ENCODE measurements around the gene KRTAP21-3.
"Not testable (repeated sequence)": the region's sequence is repeated elsewhere in the genome, so short reads cannot be mapped to it uniquely, and the experiment has no call there.

Gene KRTAP21-3

GRCh38 chr21:30718239-30718909 lies at the start of gene KRTAP21-3:
Gene KRTAP21-3, minus strand, starts transcription at chr21:30718777. Its CDS starts 18 bp downstream, at chr21:30718759.
- Histone ChIP-seq H3K4me1 (ENCODE audit: control insufficient read depth in 2 of 2, insufficient read depth in 2 of 2, low read length in 2 of 2) (no peaks in the 10 kb centered on the region), H3K4me3 (ENCODE audit: low read length in 2 of 2) (no peak within 1 kb of the TSS), H3K27ac (ENCODE audit: low read depth in 2 of 2, low read length in 2 of 2) (no peak within 1 kb of the TSS), H3K27me3 (ENCODE audit: control insufficient read depth in 2 of 2, insufficient read depth in 2 of 2, low read length in 2 of 2) (no peaks in the 10 kb centered on the region), H3K36me3 (ENCODE audit: control insufficient read depth in 2 of 2, insufficient read depth in 2 of 2, low read length in 2 of 2) (no peaks in the 10 kb centered on the region), H3K9ac (ENCODE audit: low read depth in 1 of 2, low read length in 2 of 2) (no peak within 1 kb of the TSS), H3K9me3 (ENCODE audit: control insufficient read depth in 2 of 2, low read length in 2 of 2) (no peaks in the 10 kb centered on the region)

- no peaks in the 10 kb centered on the region for H3K4me1 ChIP-seq (ENCODE audit: control insufficient read depth in 2 of 2, insufficient read depth in 2 of 2, low read length in 2 of 2)
- H3K27ac ChIP-seq (ENCODE audit: low read depth in 2 of 2, low read length in 2 of 2), result no peak overlapping the region
- no peak overlapping the region for H3K4me3 ChIP-seq (ENCODE audit: low read length in 2 of 2)
- H3K9ac ChIP-seq (ENCODE audit: low read depth in 1 of 2, low read length in 2 of 2), result no peak overlapping the region
- no peaks in the 10 kb centered on the region for H3K36me3 ChIP-seq (ENCODE audit: control insufficient read depth in 2 of 2, insufficient read depth in 2 of 2, low read length in 2 of 2)
- H3K27me3 ChIP-seq (ENCODE audit: control insufficient read depth in 2 of 2, insufficient read depth in 2 of 2, low read length in 2 of 2), result no peaks in the 10 kb centered on the region
- peaks cover 0 to 7% of the 10 kb centered on the region in 2 donors for H3K9me3 ChIP-seq (ENCODE audit: control insufficient read depth in 2 of 2, low read length in 2 of 2)
Observed at GRCh38 chr21:30760776-30761175, 42.2 kb upstream of the KRTAP21-3 start.

- Histone ChIP-seq H3K27me3 (ENCODE audit: control insufficient read depth in 2 of 2, insufficient read depth in 2 of 2, low read length in 2 of 2) (no peaks in the 10 kb centered on the region), H3K36me3 (ENCODE audit: control insufficient read depth in 2 of 2, insufficient read depth in 2 of 2, low read length in 2 of 2) (no peaks in the 10 kb centered on the region), H3K4me3 (ENCODE audit: low read length in 2 of 2) (no peak overlapping the region), H3K4me1 (ENCODE audit: control insufficient read depth in 2 of 2, insufficient read depth in 2 of 2, low read length in 2 of 2) (no peaks in the 10 kb centered on the region), H3K9me3 (ENCODE audit: control insufficient read depth in 2 of 2, low read length in 2 of 2) (peaks cover 0 to 7% of the 10 kb centered on the region in 2 donors), H3K27ac (ENCODE audit: low read depth in 2 of 2, low read length in 2 of 2) (no peak overlapping the region), H3K9ac (ENCODE audit: low read depth in 1 of 2, low read length in 2 of 2) (no peak overlapping the region)
Observed at GRCh38 chr21:30758306-30758705, 39.7 kb upstream of the KRTAP21-3 start.

GRCh38 chr21:30755328-30755727 lies 36.8 kb upstream of the KRTAP21-3 start, which contains the start of gene KRTAP21-1:
Gene KRTAP21-1, minus strand, starts transcription at chr21:30755428. Its CDS starts 50 bp downstream, at chr21:30755378.
- H3K9me3 ChIP-seq (ENCODE audit: control insufficient read depth in 2 of 2, low read length in 2 of 2); H3K4me1 ChIP-seq (ENCODE audit: control insufficient read depth in 2 of 2, insufficient read depth in 2 of 2, low read length in 2 of 2); H3K27me3 ChIP-seq (ENCODE audit: control insufficient read depth in 2 of 2, insufficient read depth in 2 of 2, low read length in 2 of 2); H3K36me3 ChIP-seq (ENCODE audit: control insufficient read depth in 2 of 2, insufficient read depth in 2 of 2, low read length in 2 of 2); H3K27ac ChIP-seq (ENCODE audit: low read depth in 2 of 2, low read length in 2 of 2); H3K9ac ChIP-seq (ENCODE audit: low read depth in 1 of 2, low read length in 2 of 2); H3K4me3 ChIP-seq (ENCODE audit: low read length in 2 of 2): not testable (repeated sequence)

GRCh38 chr21:30747159-30747558 lies 28.6 kb upstream of the KRTAP21-3 start, which contains the start of gene KRTAP21-2:
Gene KRTAP21-2, minus strand, starts transcription at chr21:30747259. Its CDS starts 57 bp downstream, at chr21:30747202.
- peaks cover 0 to 3% of the 10 kb centered on the region in 2 donors for H3K9me3 ChIP-seq (ENCODE audit: control insufficient read depth in 2 of 2, low read length in 2 of 2)
- no peaks in the 10 kb centered on the region for H3K36me3 ChIP-seq (ENCODE audit: control insufficient read depth in 2 of 2, insufficient read depth in 2 of 2, low read length in 2 of 2)
- no peak within 1 kb of the TSS for H3K27ac ChIP-seq (ENCODE audit: low read depth in 2 of 2, low read length in 2 of 2)
- H3K9ac ChIP-seq (ENCODE audit: low read depth in 1 of 2, low read length in 2 of 2), result no peak within 1 kb of the TSS
- no peaks in the 10 kb centered on the region for H3K4me1 ChIP-seq (ENCODE audit: control insufficient read depth in 2 of 2, insufficient read depth in 2 of 2, low read length in 2 of 2)
- H3K27me3 ChIP-seq (ENCODE audit: control insufficient read depth in 2 of 2, insufficient read depth in 2 of 2, low read length in 2 of 2), result no peaks in the 10 kb centered on the region
- H3K4me3 ChIP-seq (ENCODE audit: low read length in 2 of 2), result no peak within 1 kb of the TSS

GRCh38 chr21:30740462-30740861 lies 21.9 kb upstream of the KRTAP21-3 start:
- Histone ChIP-seq H3K9ac (ENCODE audit: low read depth in 1 of 2, low read length in 2 of 2) (no peak overlapping the region), H3K4me3 (ENCODE audit: low read length in 2 of 2) (no peak overlapping the region), H3K27me3 (ENCODE audit: control insufficient read depth in 2 of 2, insufficient read depth in 2 of 2, low read length in 2 of 2) (no peaks in the 10 kb centered on the region), H3K9me3 (ENCODE audit: control insufficient read depth in 2 of 2, low read length in 2 of 2) (peaks cover 0 to 4% of the 10 kb centered on the region in 2 donors), H3K27ac (ENCODE audit: low read depth in 2 of 2, low read length in 2 of 2) (no peak overlapping the region), H3K4me1 (ENCODE audit: control insufficient read depth in 2 of 2, insufficient read depth in 2 of 2, low read length in 2 of 2) (no peaks in the 10 kb centered on the region), H3K36me3 (ENCODE audit: control insufficient read depth in 2 of 2, insufficient read depth in 2 of 2, low read length in 2 of 2) (no peaks in the 10 kb centered on the region)

GRCh38 chr21:30733026-30733425 lies 14.4 kb upstream of the KRTAP21-3 start:
- no peak overlapping the region for H3K9ac ChIP-seq (ENCODE audit: low read depth in 1 of 2, low read length in 2 of 2)
- no peaks in the 10 kb centered on the region for H3K36me3 ChIP-seq (ENCODE audit: control insufficient read depth in 2 of 2, insufficient read depth in 2 of 2, low read length in 2 of 2)
- H3K27me3 ChIP-seq (ENCODE audit: control insufficient read depth in 2 of 2, insufficient read depth in 2 of 2, low read length in 2 of 2), result no peaks in the 10 kb centered on the region
- H3K9me3 ChIP-seq (ENCODE audit: control insufficient read depth in 2 of 2, low read length in 2 of 2), result no peaks in the 10 kb centered on the region
- H3K4me1 ChIP-seq (ENCODE audit: control insufficient read depth in 2 of 2, insufficient read depth in 2 of 2, low read length in 2 of 2), result no peaks in the 10 kb centered on the region
- no peak overlapping the region for H3K27ac ChIP-seq (ENCODE audit: low read depth in 2 of 2, low read length in 2 of 2)
- H3K4me3 ChIP-seq (ENCODE audit: low read length in 2 of 2), result no peak overlapping the region

GRCh38 chr21:30726726-30727125 lies 8.1 kb upstream of the KRTAP21-3 start:
- Histone ChIP-seq H3K27me3 (ENCODE audit: control insufficient read depth in 2 of 2, insufficient read depth in 2 of 2, low read length in 2 of 2) (no peaks in the 10 kb centered on the region), H3K4me3 (ENCODE audit: low read length in 2 of 2) (no peak overlapping the region), H3K9me3 (ENCODE audit: control insufficient read depth in 2 of 2, low read length in 2 of 2) (peaks cover 0 to 7% of the 10 kb centered on the region in 2 donors), H3K4me1 (ENCODE audit: control insufficient read depth in 2 of 2, insufficient read depth in 2 of 2, low read length in 2 of 2) (no peaks in the 10 kb centered on the region), H3K9ac (ENCODE audit: low read depth in 1 of 2, low read length in 2 of 2) (no peak overlapping the region), H3K27ac (ENCODE audit: low read depth in 2 of 2, low read length in 2 of 2) (no peak overlapping the region), H3K36me3 (ENCODE audit: control insufficient read depth in 2 of 2, insufficient read depth in 2 of 2, low read length in 2 of 2) (no peaks in the 10 kb centered on the region)

GRCh38 chr21:30719401-30719800 lies 824 bp upstream of the KRTAP21-3 start:
- no peaks in the 10 kb centered on the region for H3K36me3 ChIP-seq (ENCODE audit: control insufficient read depth in 2 of 2, insufficient read depth in 2 of 2, low read length in 2 of 2)
- peaks cover 0 to 2% of the 10 kb centered on the region in 2 donors for H3K9me3 ChIP-seq (ENCODE audit: control insufficient read depth in 2 of 2, low read length in 2 of 2)
- H3K27ac ChIP-seq (ENCODE audit: low read depth in 2 of 2, low read length in 2 of 2), result no peak overlapping the region
- H3K4me3 ChIP-seq (ENCODE audit: low read length in 2 of 2), result no peak overlapping the region
- no peaks in the 10 kb centered on the region for H3K4me1 ChIP-seq (ENCODE audit: control insufficient read depth in 2 of 2, insufficient read depth in 2 of 2, low read length in 2 of 2)
- H3K9ac ChIP-seq (ENCODE audit: low read depth in 1 of 2, low read length in 2 of 2), result no peak overlapping the region
- no peaks in the 10 kb centered on the region for H3K27me3 ChIP-seq (ENCODE audit: control insufficient read depth in 2 of 2, insufficient read depth in 2 of 2, low read length in 2 of 2)

- H3K36me3 ChIP-seq (ENCODE audit: control insufficient read depth in 2 of 2, insufficient read depth in 2 of 2, low read length in 2 of 2), result no peaks in the 10 kb centered on the region
- H3K4me1 ChIP-seq (ENCODE audit: control insufficient read depth in 2 of 2, insufficient read depth in 2 of 2, low read length in 2 of 2), result no peaks in the 10 kb centered on the region
- H3K9ac ChIP-seq (ENCODE audit: low read depth in 1 of 2, low read length in 2 of 2), result no peak overlapping the region
- no peak overlapping the region for H3K27ac ChIP-seq (ENCODE audit: low read depth in 2 of 2, low read length in 2 of 2)
- no peaks in the 10 kb centered on the region for H3K9me3 ChIP-seq (ENCODE audit: control insufficient read depth in 2 of 2, low read length in 2 of 2)
- no peaks in the 10 kb centered on the region for H3K27me3 ChIP-seq (ENCODE audit: control insufficient read depth in 2 of 2, insufficient read depth in 2 of 2, low read length in 2 of 2)
- H3K4me3 ChIP-seq (ENCODE audit: low read length in 2 of 2), result no peak overlapping the region
Observed at GRCh38 chr21:30717105-30717504, 1.5 kb downstream of the KRTAP21-3 start.
